ENCODE results near the gene IGF2.

The IGF2 gene

GRCh38 chr11:2090172-2091111, 48.7 kb downstream of the IGF2 start:
- no peak for DNase-seq

- no peak for DNase-seq
Measured at GRCh38 chr11:2089536-2090165, 49.5 kb downstream of the IGF2 start.

- no peak for DNase-seq
Measured at GRCh38 chr11:2088746-2089535, 50.2 kb downstream of the IGF2 start.

GRCh38 chr11:2088284-2088683, 50.9 kb downstream of the IGF2 start:
- DNase-seq: no peak

GRCh38 chr11:2086239-2087040, 52.7 kb downstream of the IGF2 start:
- no peak for DNase-seq

- DNase-seq: no peak
Measured at GRCh38 chr11:2085251-2086066, 53.7 kb downstream of the IGF2 start.

- DNase-seq: no peak
Measured at GRCh38 chr11:2084721-2085120, 54.5 kb downstream of the IGF2 start.
